Keratinocyte (primary cell): Measurements from ENCODE around the gene GFOD1. TPM values are rescaled to one million over a fixed set of nuclear protein-coding genes. Genes with fewer than 3 reads are reported as not detected.

Experiments
- DNase-seq: peaks from one replicate; pipeline ENCODE4 v3.0.0-alpha.2; 2011; ENCODE audit warnings: low read depth, missing footprints, low spot score
- FAIRE-seq: peaks from 2 replicates; lab custom pipeline; 2011; peaks lifted over from hg19 to GRCh38; lab: Jason Lieb, UNC
- H2AFZ ChIP-seq: 2 replicates; pipeline ENCODE4 v1.6.0; 2012; ENCODE audit warnings: low read length, control low read depth, inconsistent platforms; ENCODE audit not compliant: control insufficient read depth
- H3K27ac ChIP-seq: 2 replicates; pipeline ENCODE4 v1.5.1; 2011; ENCODE audit warnings: low read length; ENCODE audit not compliant: control insufficient read depth, insufficient read depth
- H3K27me3 ChIP-seq: 3 replicates; pipeline ENCODE4 v1.6.0; 2011; ENCODE audit warnings: low read length; ENCODE audit not compliant: control insufficient read depth, insufficient read depth; ENCODE audit errors: extremely low read depth
- H3K36me3 ChIP-seq, 2 experiments: 2 replicates in 1 of 2; 3 replicates in 1 of 2; pipeline ENCODE4 v1.5.1; 2011; ENCODE audit warnings: low read length in 2 of 2, mild to moderate bottlenecking in 1 of 2; ENCODE audit not compliant: control insufficient read depth in 2 of 2, insufficient read depth in 2 of 2; ENCODE audit errors: extremely low read depth in 1 of 2
- H3K4me1 ChIP-seq: 3 replicates; pipeline ENCODE4 v1.5.1; 2011; ENCODE audit warnings: low read length; ENCODE audit not compliant: control insufficient read depth, insufficient read depth; ENCODE audit errors: extremely low read depth
- H3K4me2 ChIP-seq: 3 replicates; pipeline ENCODE4 v1.6.0; 2011; ENCODE audit warnings: low read depth, low read length; ENCODE audit not compliant: control insufficient read depth, insufficient read depth; ENCODE audit errors: extremely low read depth
- H3K4me3 ChIP-seq, 3 experiments: fragments of 200-600 bp in 1 of 3; sonication (generic) in 1 of 3; 2 replicates in 2 of 3; 3 replicates in 1 of 3; pipeline ENCODE4 v1.5.1; 2011 to 2016; ENCODE audit warnings: low read length in 3 of 3, mild to moderate bottlenecking in 3 of 3, control low read depth in 2 of 3, inconsistent platforms in 1 of 3, low read depth in 1 of 3, mixed read lengths in 1 of 3, mixed run types in 1 of 3, moderate library complexity in 1 of 3; ENCODE audit not compliant: control insufficient read depth in 2 of 3, insufficient read depth in 2 of 3; ENCODE audit errors: extremely low read depth in 1 of 3
- H3K79me2 ChIP-seq: 2 replicates; pipeline ENCODE4 v1.6.0; 2012; ENCODE audit warnings: low read length; ENCODE audit not compliant: control insufficient read depth, insufficient read depth
- H3K9ac ChIP-seq: 3 replicates; pipeline ENCODE4 v1.6.0; 2011; ENCODE audit warnings: low read length; ENCODE audit not compliant: control insufficient read depth, insufficient read depth; ENCODE audit errors: extremely low read depth
- H3K9me1 ChIP-seq: 3 replicates; pipeline ENCODE4 v1.6.0; 2011; ENCODE audit warnings: low read length; ENCODE audit not compliant: control insufficient read depth, insufficient read depth; ENCODE audit errors: extremely low read depth
- H3K9me3 ChIP-seq: 2 replicates; pipeline ENCODE4 v1.5.1; 2012; ENCODE audit warnings: low read depth, low read length; ENCODE audit not compliant: control insufficient read depth
- H4K20me1 ChIP-seq: 3 replicates; pipeline ENCODE4 v1.6.0; 2011; ENCODE audit warnings: low read length; ENCODE audit not compliant: control insufficient read depth, insufficient read depth; ENCODE audit errors: extremely low read depth
- CTCF ChIP-seq, 3 experiments: IDR thresholded peaks in 1 of 3; conservative IDR thresholded peaks in 1 of 3; optimal IDR thresholded peaks in 1 of 3; 2 replicates in 2 of 3; 3 replicates in 1 of 3; pipeline versions ENCODE3 to v1.5.1; 2011; ENCODE audit warnings: low read length in 3 of 3, mild to moderate bottlenecking in 3 of 3, moderate library complexity in 2 of 3, control low read depth in 1 of 3, inconsistent platforms in 1 of 3; ENCODE audit not compliant: insufficient read depth in 2 of 3; ENCODE audit errors: extremely low read depth in 1 of 3
- EZH2 ChIP-seq: IDR thresholded peaks from one replicate; pipeline ENCODE4 v1.6.1; 2012; ENCODE audit warnings: inconsistent platforms, mild to moderate bottlenecking, low read length, moderate library complexity
- dilution Hi-C: fragments of 300-500 bp; cut with MboI; formaldehyde crosslinking; loops from one replicate; pipeline ENCODE4 v1.7.0; 2020; ENCODE audit warnings: low sequenced_read_pairs; ENCODE audit not compliant: extremely low pct_ligation_motif_present
- polyA plus RNA-seq, 5 experiments: library from polyadenylated mRNA; depleted of rRNA in 3 of 5; stranded (reverse) in 3 of 5; stranded (forward) in 1 of 5; unstranded in 1 of 5; fragments of >200 nt; gene quantifications; 1 replicate in 1 of 5; 2 replicates in 3 of 5; 3 replicates in 1 of 5; pipeline versions ENCODE4 v1.2.1 to v1.2.3, GENCODE V29; 2011 to 2012; ENCODE audit warnings: missing spikeins in 2 of 5, low read depth in 1 of 5, low replicate concordance in 1 of 5

Gene GFOD1
- polyA plus RNA-seq, 1 donor (not counting 4 experiments of a cell fraction or from before 2014, with no cell fraction given): 7.2 TPM

GRCh38 chr6:13427801-13428582 lies 59.4 kb downstream of the GFOD1 start:
- no peak for TF ChIP-seq EZH2
- TF ChIP-seq CTCF (optimal IDR thresholded peaks at IDR 0.05 in 1 of 3, IDR thresholded peaks at IDR 0.05 in 1 of 3, conservative IDR thresholded peaks at IDR 0.05 in 1 of 3; ENCODE audit: extremely low read depth in 1 of 3, insufficient read depth in 2 of 3, low read length in 3 of 3): no peak
- no peaks in the 10 kb centered on the region for H4K20me1 ChIP-seq
- peaks cover 41% of the 10 kb centered on the region for H3K79me2 ChIP-seq
- H3K9ac ChIP-seq: no peak overlapping the region
- H3K4me3 ChIP-seq: no peak overlapping the region
- no peaks in the 10 kb centered on the region for H3K36me3 ChIP-seq
- H3K4me1 ChIP-seq: peaks cover 15% of the 10 kb centered on the region
- dilution Hi-C loops: no loop called here
- FAIRE-seq (no peak), DNase-seq (no peak)
- H3K4me2 ChIP-seq: no peak overlapping the region
- H3K27ac ChIP-seq: no peak overlapping the region
- H3K27me3 ChIP-seq: no peaks in the 10 kb centered on the region
- no peak overlapping the region for H2AFZ ChIP-seq
- no peaks in the 10 kb centered on the region for H3K9me1 ChIP-seq
- no peaks in the 10 kb centered on the region for H3K9me3 ChIP-seq

- H3K36me3 ChIP-seq: no peaks in the 10 kb centered on the region
- no peak overlapping the region for H2AFZ ChIP-seq
- H4K20me1 ChIP-seq: no peaks in the 10 kb centered on the region
- FAIRE-seq (no peak), DNase-seq (no peak)
- no peak overlapping the region for H3K9ac ChIP-seq
- no peak overlapping the region for H3K27ac ChIP-seq
- H3K4me2 ChIP-seq: no peak overlapping the region
- no peaks in the 10 kb centered on the region for H3K27me3 ChIP-seq
- dilution Hi-C loops: no loop called here
- no peaks in the 10 kb centered on the region for H3K9me3 ChIP-seq
- H3K4me3 ChIP-seq: no peak overlapping the region
- H3K9me1 ChIP-seq: no peaks in the 10 kb centered on the region
- H3K4me1 ChIP-seq: peaks cover 15% of the 10 kb centered on the region
- H3K79me2 ChIP-seq: peaks cover 37% of the 10 kb centered on the region
- no peak for TF ChIP-seq CTCF (optimal IDR thresholded peaks at IDR 0.05 in 1 of 3, IDR thresholded peaks at IDR 0.05 in 1 of 3, conservative IDR thresholded peaks at IDR 0.05 in 1 of 3; ENCODE audit: extremely low read depth in 1 of 3, insufficient read depth in 2 of 3, low read length in 3 of 3)
- TF ChIP-seq EZH2: no peak
Measured at GRCh38 chr6:13427316-13427715, 60.1 kb downstream of the GFOD1 start.
